Mesodermal cell (in vitro differentiated cells): ENCODE data around the gene TMBIM4.

ENCODE experiments used
- H3K27ac ChIP-seq: 2 replicates; pipeline ENCODE4 v1.7.0; 2013; ENCODE audit warnings: mild to moderate bottlenecking, low read depth, low read length, moderate library complexity; ENCODE audit not compliant: severe bottlenecking
- H3K36me3 ChIP-seq: 2 replicates; pipeline ENCODE4 v1.7.1; 2013; ENCODE audit warnings: mild to moderate bottlenecking, low read length, moderate library complexity; ENCODE audit not compliant: control insufficient read depth, insufficient read depth
- H3K4me1 ChIP-seq: one replicate; pipeline ENCODE4 v1.7.1; 2013; ENCODE audit warnings: mild to moderate bottlenecking, low read length; ENCODE audit not compliant: insufficient read depth, control insufficient read depth, poor library complexity, severe bottlenecking
- H3K4me3 ChIP-seq: 2 replicates; pipeline ENCODE4 v1.7.0; 2013; ENCODE audit warnings: low read length, control low read depth, mild to moderate bottlenecking; ENCODE audit not compliant: insufficient read depth, poor library complexity, severe bottlenecking; ENCODE audit errors: extremely low read depth
- H3K9me3 ChIP-seq: 2 replicates; pipeline ENCODE4 v1.7.1; 2013; ENCODE audit warnings: mild to moderate bottlenecking, low read length, moderate library complexity; ENCODE audit not compliant: control insufficient read depth
- WGBS, 2 experiments: methylation state at CpG; one replicate each; pipeline ENCODE4 v1.1.5; 2013; ENCODE audit warnings: missing lambda C conversion rate in 2 of 2; ENCODE audit not compliant: insufficient coverage in 2 of 2; 5-methylcytosine and 5-hydroxymethylcytosine counted together

Gene TMBIM4

DNA sequence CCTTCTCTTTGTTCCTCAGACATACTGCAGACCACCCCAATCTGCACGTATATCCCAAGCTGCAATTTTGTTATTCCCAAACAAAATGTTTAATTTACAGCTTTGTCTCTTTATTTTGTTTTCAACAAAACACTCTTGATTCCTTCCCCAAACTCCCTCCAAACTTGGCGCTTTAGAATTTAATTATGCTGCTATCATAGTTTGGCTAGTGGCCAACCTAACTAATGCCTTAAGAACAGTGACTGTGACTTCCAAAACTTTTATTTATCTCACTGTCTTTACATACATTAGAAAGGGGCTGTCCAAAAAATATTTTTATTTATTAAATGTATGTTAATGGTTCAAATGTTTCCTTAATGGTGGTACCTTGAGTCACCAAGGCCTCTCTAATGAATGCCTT is 7.1 kb downstream of the TMBIM4 start:
- Histone ChIP-seq H3K9me3 (peaks cover 30% of the 10 kb centered on the region), H3K4me1 (no peaks in the 10 kb centered on the region), H3K4me3 (no peak overlapping the region), H3K36me3 (peaks cover 40% of the 10 kb centered on the region), H3K27ac (no peak overlapping the region)
- 86% methylated on average over 1 of the region's 2 CpGs; no CpG with 5 or more reads in 1 of the 2 experiments for WGBS, 2 experiments

DNA sequence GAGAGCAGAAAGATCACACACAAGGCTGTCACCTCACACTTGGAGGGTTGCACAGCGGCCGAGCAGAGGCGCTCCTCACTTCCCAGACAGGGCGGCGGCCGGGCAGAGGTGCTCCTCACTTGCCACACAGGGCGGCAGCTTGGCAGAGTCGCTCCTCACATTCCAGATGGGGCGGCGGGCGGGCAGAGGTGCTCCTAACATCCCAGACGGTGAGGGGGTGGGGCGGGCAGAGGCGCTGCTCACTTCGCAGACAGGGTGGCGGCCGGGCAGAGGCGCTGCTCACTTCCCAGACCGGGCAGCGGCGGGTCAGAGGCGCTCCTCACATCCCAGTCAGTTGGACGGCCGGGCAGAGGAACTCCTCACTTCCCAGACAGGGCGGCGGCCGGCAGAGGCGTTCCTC is 9.1 kb downstream of the TMBIM4 start:
- WGBS, 2 experiments = 88 to 94% methylated on average over 19 to 23 of the region's 28 CpGs
- H3K4me1 ChIP-seq = no peaks in the 10 kb centered on the region

DNA sequence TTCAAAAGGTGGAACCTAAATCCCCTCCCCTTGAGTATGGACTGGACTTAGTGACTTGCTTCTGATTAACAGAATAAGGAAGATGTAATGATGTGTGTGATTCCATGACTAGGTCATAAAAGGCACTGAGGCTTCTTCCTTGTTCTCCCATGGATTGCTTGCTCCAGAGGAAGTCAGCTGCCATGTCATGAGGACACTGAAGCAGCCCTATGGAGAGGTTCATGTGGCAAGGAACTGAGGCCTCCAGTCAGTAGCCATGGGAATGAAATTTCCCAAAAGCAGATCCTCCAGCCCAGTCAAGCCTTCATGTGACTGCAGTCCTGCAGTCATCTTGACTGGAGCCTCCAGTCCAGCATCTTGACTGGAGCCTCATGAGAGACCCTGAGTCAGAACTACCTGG is 10.7 kb downstream of the TMBIM4 start:
- Histone ChIP-seq H3K9me3 (peaks cover 6% of the 10 kb centered on the region), H3K27ac (no peak overlapping the region), H3K4me1 (no peaks in the 10 kb centered on the region), H3K4me3 (no peak overlapping the region), H3K36me3 (peaks cover 28% of the 10 kb centered on the region)

More for the DNA sequence above, 9.1 kb downstream of the TMBIM4 start:
- Histone ChIP-seq H3K4me3 (no peak overlapping the region), H3K9me3 (peaks cover 20% of the 10 kb centered on the region), H3K27ac (no peak overlapping the region), H3K36me3 (peaks cover 29% of the 10 kb centered on the region)

DNA sequence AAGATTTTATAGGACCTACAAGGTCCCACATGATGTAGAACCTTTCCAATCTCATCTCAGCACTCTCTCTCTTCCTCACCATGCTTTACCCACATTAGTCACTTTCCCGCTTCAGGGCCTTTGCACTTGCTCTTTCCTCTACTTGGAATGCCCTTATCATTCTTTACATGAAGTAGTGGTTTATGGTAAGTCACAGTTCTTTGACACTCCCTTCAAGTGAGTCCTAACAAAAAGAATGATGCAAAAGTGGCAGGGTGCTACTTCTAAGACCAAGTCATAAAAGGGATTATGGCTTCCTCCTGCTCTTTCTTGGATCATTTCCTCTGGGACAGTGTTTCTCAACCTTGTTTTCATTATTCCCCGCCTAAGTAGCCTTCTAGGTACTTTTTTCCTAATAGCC is 13.1 kb downstream of the TMBIM4 start:
- Histone ChIP-seq H3K27ac (no peak overlapping the region), H3K4me1 (no peaks in the 10 kb centered on the region)
- 93 to 100% methylated on average over 1 of the region's 2 CpGs for WGBS, 2 experiments

DNA sequence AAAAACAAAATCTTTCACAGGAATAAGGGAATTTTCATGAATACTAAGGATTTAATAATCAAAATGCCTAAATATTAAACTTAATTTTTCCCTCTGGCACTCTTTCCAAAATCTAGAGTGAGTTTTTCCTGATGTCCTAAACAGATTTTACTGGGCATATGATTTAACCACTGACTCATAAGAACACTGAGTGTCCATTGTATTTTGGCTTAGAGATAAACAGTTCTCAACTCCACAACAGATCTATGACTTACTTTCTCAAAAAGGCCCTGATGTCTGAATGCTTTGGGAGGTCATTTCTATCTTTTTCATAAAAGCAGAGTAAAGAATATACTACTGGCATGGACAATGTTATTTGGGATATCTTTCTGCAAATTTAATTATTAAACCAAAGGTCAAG is 15.0 kb downstream of the TMBIM4 start:
- no peak overlapping the region for H3K4me3 ChIP-seq
- peaks cover 24% of the 10 kb centered on the region for H3K36me3 ChIP-seq
- no peaks in the 10 kb centered on the region for H3K4me1 ChIP-seq

More for the DNA sequence above, 13.1 kb downstream of the TMBIM4 start:
- H3K4me3 ChIP-seq = no peak overlapping the region
- peaks cover 28% of the 10 kb centered on the region for H3K36me3 ChIP-seq
- no peaks in the 10 kb centered on the region for H3K9me3 ChIP-seq

DNA sequence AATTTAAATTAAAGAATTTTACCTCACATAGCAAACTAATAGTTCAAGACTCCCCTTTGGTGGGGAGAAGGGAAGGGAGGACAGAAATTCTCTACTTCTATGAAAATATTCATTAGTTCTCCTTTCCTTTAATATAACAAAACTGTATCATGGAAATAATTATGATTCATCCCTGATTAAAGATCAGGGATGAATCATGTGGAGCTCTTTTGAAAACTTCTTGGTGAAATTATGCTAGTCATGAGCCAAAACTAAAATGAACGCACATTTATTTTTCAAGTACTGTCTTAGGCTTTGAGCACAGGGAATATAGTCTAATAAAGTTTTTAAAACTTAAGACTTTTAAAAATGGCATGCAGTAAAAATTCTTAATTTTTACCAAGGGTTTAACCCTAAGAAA is 17.1 kb downstream of the TMBIM4 start:
- WGBS, 2 experiments = no CpG with 5 or more reads among the region's 1 CpG
- Histone ChIP-seq H3K9me3 (no peaks in the 10 kb centered on the region), H3K4me1 (no peaks in the 10 kb centered on the region), H3K4me3 (no peak overlapping the region), H3K36me3 (peaks cover 10% of the 10 kb centered on the region), H3K27ac (no peak overlapping the region)

More for the DNA sequence above, 15.0 kb downstream of the TMBIM4 start:
- Histone ChIP-seq H3K27ac (no peak overlapping the region), H3K9me3 (no peaks in the 10 kb centered on the region)

DNA sequence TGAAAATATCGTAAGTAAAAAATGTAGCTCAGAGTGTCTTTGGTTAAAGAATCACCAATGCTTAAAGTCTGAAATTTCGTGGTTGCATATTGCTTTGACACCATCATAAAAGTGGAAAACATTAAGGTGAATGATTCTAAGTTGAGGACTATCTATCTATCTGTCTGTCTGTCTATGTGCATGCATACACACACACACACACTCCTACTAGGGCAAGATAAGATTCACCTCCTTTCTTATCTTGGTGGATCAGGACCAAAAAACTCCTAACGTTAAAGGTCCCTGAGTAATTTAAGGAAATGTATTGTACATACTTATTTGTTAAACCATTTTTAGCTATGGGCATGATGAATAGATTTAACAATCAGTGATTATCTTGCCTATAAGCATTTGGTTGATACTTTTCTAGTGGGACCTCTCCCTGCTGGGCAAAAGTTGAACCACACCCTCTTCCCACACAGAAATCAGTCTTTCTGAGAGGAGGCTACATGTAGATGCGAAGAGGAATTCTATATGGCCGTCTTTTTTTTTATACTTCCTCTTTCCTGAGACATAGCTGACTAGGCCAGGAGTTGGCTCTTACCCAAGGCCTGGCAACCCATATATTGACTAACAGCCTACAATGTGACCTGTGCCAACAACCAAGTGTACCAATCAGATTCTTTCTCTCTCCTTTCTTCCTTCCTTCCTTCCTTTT is 19.9 kb downstream of the TMBIM4 start:
- H3K4me3 ChIP-seq = no peak overlapping the region
- 95 to 97% methylated on average over 3 to 4 of the region's 5 CpGs for WGBS, 2 experiments

DNA sequence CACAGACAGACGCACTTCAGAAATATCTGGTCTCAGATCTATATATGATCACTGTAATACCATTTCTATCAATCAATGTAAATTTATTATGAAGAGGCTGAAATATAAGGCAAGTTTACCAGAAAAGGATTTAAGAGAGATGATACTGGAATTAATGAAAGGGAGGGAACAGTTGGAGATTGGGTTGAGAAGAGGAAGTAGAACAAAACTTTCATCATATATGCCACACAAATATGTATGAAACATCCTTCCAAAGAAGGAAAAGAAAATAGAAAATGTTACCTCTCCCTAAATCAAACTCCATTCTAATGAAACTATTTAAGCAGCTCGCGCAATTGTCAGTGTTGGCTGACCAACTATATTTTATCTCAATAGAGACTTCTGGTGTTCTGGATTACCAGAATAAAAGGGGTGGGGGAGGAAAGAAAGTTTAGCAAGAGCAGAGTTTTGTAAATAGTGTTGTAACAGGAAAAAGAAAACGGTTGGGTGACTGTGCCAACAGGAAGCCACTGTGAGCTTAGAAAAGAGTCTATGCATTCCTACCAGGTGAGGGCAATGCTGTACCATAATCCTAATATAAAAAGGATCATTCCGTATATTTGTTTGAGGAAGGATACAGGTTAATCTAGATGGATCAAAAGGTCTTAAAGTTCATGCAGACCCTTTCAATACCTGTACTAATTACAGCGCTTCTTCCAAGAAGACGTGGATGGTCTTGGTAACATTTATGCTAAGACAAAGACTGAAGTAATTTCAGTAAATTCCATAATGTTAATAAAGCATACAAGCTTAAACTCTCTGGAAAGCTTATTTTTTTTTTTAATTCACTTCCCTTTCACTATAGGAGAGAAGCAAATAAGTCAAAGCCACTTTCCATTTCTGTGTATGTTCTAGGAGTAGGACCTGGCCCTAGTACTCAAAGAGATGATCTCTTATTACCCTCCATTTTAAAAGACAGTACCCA is 24.7 kb downstream of the TMBIM4 start:
- Histone ChIP-seq H3K9me3 (peaks cover 14% of the 10 kb centered on the region), H3K27ac (no peak overlapping the region), H3K36me3 (peaks cover 35% of the 10 kb centered on the region), H3K4me1 (no peaks in the 10 kb centered on the region), H3K4me3 (no peak overlapping the region)
- WGBS, 2 experiments = 37 to 40% methylated on average over 1 to 2 of the region's 7 CpGs

More for the DNA sequence above, 19.9 kb downstream of the TMBIM4 start:
- Histone ChIP-seq H3K4me1 (no peaks in the 10 kb centered on the region), H3K9me3 (no peaks in the 10 kb centered on the region), H3K36me3 (peaks cover 10% of the 10 kb centered on the region), H3K27ac (no peak overlapping the region)

DNA sequence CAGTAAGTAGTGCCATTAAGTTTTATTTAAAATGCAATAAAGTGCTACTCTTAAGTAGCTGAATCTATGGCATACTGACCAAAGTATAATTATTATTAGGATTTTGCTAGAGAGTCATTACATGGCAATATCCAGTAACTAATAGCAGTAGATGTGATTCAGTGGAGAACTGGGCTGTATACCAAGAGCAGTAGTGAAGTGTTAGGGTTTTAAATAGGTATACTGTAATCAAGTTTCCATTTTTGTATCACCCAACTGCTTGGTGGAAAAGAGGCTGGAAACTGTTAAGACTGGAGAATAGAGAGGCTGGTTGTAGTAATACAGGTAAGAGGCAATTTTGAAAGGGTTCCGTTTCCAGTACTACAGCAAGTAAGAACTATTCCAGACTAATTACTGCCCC is 25.9 kb downstream of the TMBIM4 start:
- Histone ChIP-seq H3K27ac (no peak overlapping the region), H3K4me1 (no peaks in the 10 kb centered on the region), H3K4me3 (no peak overlapping the region), H3K9me3 (peaks cover 22% of the 10 kb centered on the region), H3K36me3 (peaks cover 44% of the 10 kb centered on the region)
- no CpG with 5 or more reads among the region's 1 CpG for WGBS, 2 experiments

DNA sequence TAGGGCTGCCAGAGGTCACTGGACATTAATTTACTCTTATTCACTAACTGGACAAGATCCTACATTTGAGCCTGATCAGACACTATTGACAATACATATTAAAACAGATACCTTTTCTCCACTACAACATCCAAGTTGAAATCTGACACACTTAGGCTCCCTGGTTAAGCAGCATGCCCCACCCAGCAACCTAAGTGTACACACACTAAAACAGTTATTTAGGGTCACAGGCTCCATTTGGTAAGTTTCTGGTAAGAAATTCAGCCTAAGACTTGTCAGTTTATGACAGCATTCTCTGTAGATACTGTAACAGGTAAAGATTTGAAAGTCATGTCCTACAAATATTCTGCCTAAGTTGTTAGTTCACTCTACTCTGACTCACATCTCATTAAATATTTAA is 27.0 kb downstream of the TMBIM4 start:
- no peaks in the 10 kb centered on the region for H3K4me1 ChIP-seq
- H3K9me3 ChIP-seq = peaks cover 22% of the 10 kb centered on the region
- H3K27ac ChIP-seq = no peak overlapping the region
- H3K36me3 ChIP-seq = peaks cover 49% of the 10 kb centered on the region
- H3K4me3 ChIP-seq = no peak overlapping the region

DNA sequence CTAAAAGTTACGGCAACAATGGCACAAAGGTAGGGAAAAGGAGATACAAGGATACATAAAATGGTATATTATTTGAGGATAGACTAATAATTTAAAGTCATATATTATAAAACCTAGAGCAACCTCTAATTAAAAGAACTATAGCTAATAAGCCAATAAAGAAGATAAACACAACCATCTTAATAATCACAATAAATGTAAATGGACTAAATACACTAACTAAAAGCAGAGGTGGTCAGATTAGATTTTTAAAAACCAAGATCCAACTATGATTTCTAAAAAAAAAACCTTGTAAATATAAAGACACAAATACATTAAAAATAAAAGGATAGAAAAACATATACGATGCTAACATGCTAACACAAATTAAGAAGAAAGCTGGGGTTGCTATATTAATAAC is 28.5 kb downstream of the TMBIM4 start:
- peaks cover 61% of the 10 kb centered on the region for H3K36me3 ChIP-seq
- WGBS, 2 experiments = 100% methylated on average over 1 of the region's 2 CpGs; no CpG with 5 or more reads in 1 of the 2 experiments
- H3K9me3 ChIP-seq = peaks cover 26% of the 10 kb centered on the region
- no peak overlapping the region for H3K27ac ChIP-seq
- H3K4me3 ChIP-seq = no peak overlapping the region
- H3K4me1 ChIP-seq = no peaks in the 10 kb centered on the region
